GM23338 (cell line): ENCODE measurements around the gene PDX1. TPM values are rescaled to one million over a fixed set of nuclear protein-coding genes. Genes with fewer than 3 reads are reported as not detected.

ENCODE experiments used
- ATAC-seq: fragments of 200-7000 bp; cut with Tn5 transposase; 3 replicates; pipeline ENCODE4 v1.9.1; 2020
- DNase-seq: peaks from one replicate; pipeline ENCODE4 v3.0.0-alpha.2; 2015; ENCODE audit warnings: low spot score
- H2AFZ ChIP-seq: fragments of 200-600 bp; sonication (generic); 2 replicates; pipeline ENCODE4 v1.8.0; 2016; ENCODE audit warnings: antibody characterized with exemption, mild to moderate bottlenecking, moderate library complexity
- H3F3A ChIP-seq: fragments of 200-600 bp; sonication (generic); replicated peaks from 2 replicates; pipeline ENCODE4 v1.8.0; 2017; ENCODE audit warnings: antibody characterized with exemption, mixed run types, low read depth
- H3K27ac ChIP-seq: fragments of 200-600 bp; sonication (generic); 2 replicates; pipeline ENCODE4 v1.6.1; 2016; ENCODE audit warnings: low read depth
- H3K27me3 ChIP-seq: fragments of 200-600 bp; sonication (generic); 2 replicates; pipeline ENCODE4 v1.8.0; 2016; ENCODE audit warnings: mild to moderate bottlenecking, mixed run types, moderate library complexity; ENCODE audit not compliant: insufficient read depth
- H3K36me3 ChIP-seq: fragments of 200-600 bp; sonication (generic); 2 replicates; pipeline ENCODE4 v1.8.0; 2016; ENCODE audit warnings: mild to moderate bottlenecking; ENCODE audit not compliant: insufficient read depth
- H3K4me1 ChIP-seq: fragments of 200-600 bp; sonication (generic); 2 replicates; pipeline ENCODE4 v1.8.0; 2016; ENCODE audit warnings: mild to moderate bottlenecking, moderate library complexity; ENCODE audit not compliant: insufficient read depth
- H3K4me2 ChIP-seq: fragments of 200-600 bp; sonication (generic); 2 replicates; pipeline ENCODE4 v1.7.1; 2017; ENCODE audit warnings: mixed run types
- H3K4me3 ChIP-seq: fragments of 200-600 bp; sonication (generic); 2 replicates; pipeline ENCODE4 v1.6.1; 2016; ENCODE audit warnings: mixed run types
- H3K79me2 ChIP-seq: fragments of 200-600 bp; sonication (generic); replicated peaks from 2 replicates; pipeline ENCODE4 v1.8.0; 2017; ENCODE audit warnings: mild to moderate bottlenecking; ENCODE audit not compliant: insufficient read depth
- H3K9me2 ChIP-seq: fragments of 200-600 bp; sonication (generic); 2 replicates; pipeline ENCODE4 v1.8.0; 2017; ENCODE audit not compliant: insufficient read depth
- H4K20me1 ChIP-seq: fragments of 200-600 bp; sonication (generic); replicated peaks from 2 replicates; pipeline ENCODE4 v1.8.0; 2017; ENCODE audit warnings: mild to moderate bottlenecking; ENCODE audit not compliant: insufficient read depth
- H3K27ac Mint-ChIP-seq: 2 replicates; pipeline ENCODE4 v1.8.0; 2020; ENCODE audit warnings: inconsistent platforms, mild to moderate bottlenecking, moderate library complexity, mixed read lengths
- H3K27me3 Mint-ChIP-seq: 3 replicates; pipeline ENCODE4 v1.8.0; 2022; ENCODE audit warnings: low read depth, mild to moderate bottlenecking, moderate library complexity, mixed read lengths, inconsistent platforms; ENCODE audit not compliant: insufficient read depth, poor library complexity
- H3K36me3 Mint-ChIP-seq: 3 replicates; pipeline ENCODE4 v1.8.0; 2021; ENCODE audit warnings: low read depth, mild to moderate bottlenecking, inconsistent platforms, moderate library complexity, mixed read lengths
- H3K4me1 Mint-ChIP-seq: 3 replicates; pipeline ENCODE4 v1.8.0; 2020; ENCODE audit warnings: mild to moderate bottlenecking, inconsistent platforms, mixed read lengths
- H3K4me3 Mint-ChIP-seq: 3 replicates; pipeline ENCODE4 v1.8.0; 2021; ENCODE audit warnings: moderate library complexity, mild to moderate bottlenecking, inconsistent platforms, mixed read lengths
- H3K9me3 Mint-ChIP-seq: 3 replicates; pipeline ENCODE4 v1.8.0; 2020; ENCODE audit warnings: moderate library complexity, mild to moderate bottlenecking, inconsistent platforms, mixed read lengths
- EZH2 ChIP-seq: fragments of 200-600 bp; sonication (generic); IDR thresholded peaks from one replicate; pipeline ENCODE4 v1.8.0; 2017; ENCODE audit warnings: antibody characterized with exemption, mild to moderate bottlenecking, low read depth; ENCODE audit not compliant: unreplicated experiment
- EZH2phosphoT487 ChIP-seq: fragments of 200-600 bp; sonication (generic); IDR thresholded peaks from one replicate; pipeline ENCODE4 v1.8.1; 2018; ENCODE audit warnings: antibody characterized with exemption; ENCODE audit not compliant: unreplicated experiment
- JUNB ChIP-seq: IDR thresholded peaks from one replicate; pipeline ENCODE4 v1.6.1; 2016; ENCODE audit warnings: antibody characterized with exemption; ENCODE audit not compliant: unreplicated experiment
- NANOG ChIP-seq: IDR thresholded peaks from 2 replicates; pipeline ENCODE4 v1.6.1; 2016; ENCODE audit warnings: antibody characterized with exemption, borderline replicate concordance
- POLR2AphosphoS5 ChIP-seq: IDR thresholded peaks from 2 replicates; pipeline ENCODE4 v1.6.1; 2016; ENCODE audit warnings: antibody characterized with exemption, low read depth
- STAT1 ChIP-seq: IDR thresholded peaks from one replicate; pipeline ENCODE4 v1.6.1; 2016; ENCODE audit warnings: antibody characterized with exemption; ENCODE audit not compliant: unreplicated experiment
- ZNF114 ChIP-seq: fragments of 250-450 bp; sonication (Bioruptor Pico); IDR thresholded peaks from 2 replicates; pipeline ENCODE4 v1.5.0; 2020; ENCODE audit warnings: mild to moderate bottlenecking, moderate library complexity
- polyA plus RNA-seq: library from polyadenylated mRNA; unstranded; fragments of >200 nt; fragmentation: Nextera tagmentation; extraction: Ambion mirVana; gene quantifications from 2 replicates; pipeline ENCODE4 v1.2.1, GENCODE V29; 2016
- total RNA-seq: library from RNA; depleted of rRNA; stranded (reverse); fragments of >200 nt; shearing (Covaris generic); gene quantifications from 2 replicates; pipeline ENCODE4 v1.2.3, GENCODE V29; 2014
- TF ChIP-seq, protein P1 (sequence below): fragments of 250-450 bp; sonication (Bioruptor Pico); IDR thresholded peaks from 2 replicates; pipeline ENCODE4 v1.5.0; 2020; ENCODE audit warnings: mild to moderate bottlenecking, moderate library complexity

The PDX1 gene
- total and polyA plus RNA-seq, 2 experiments from 2014 or later = not detected

DNA sequence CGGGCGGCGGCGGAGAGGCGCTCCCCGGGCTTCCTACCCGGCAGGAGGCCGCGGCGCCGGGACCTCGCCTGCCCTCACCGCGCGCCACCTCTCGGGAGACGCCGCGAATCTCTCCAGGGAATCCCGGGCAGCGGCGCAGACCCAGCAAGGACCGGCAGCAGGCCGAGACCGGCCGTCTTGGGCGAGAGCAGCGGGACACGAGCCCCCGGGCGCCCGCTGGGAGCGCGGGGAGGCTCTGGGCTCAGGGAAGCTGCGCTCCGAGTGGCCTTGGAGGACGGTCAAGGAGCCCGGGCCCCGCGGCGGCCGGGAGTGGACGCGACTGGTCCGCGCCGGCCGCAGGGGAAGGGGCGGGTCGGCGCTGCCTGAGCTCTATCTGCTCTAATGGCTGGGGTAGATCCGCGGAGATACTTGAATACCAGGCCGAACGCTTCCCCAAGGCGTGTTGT lies 34.6 kb downstream of the PDX1 start:
- peaks cover 85% of the 10 kb centered on the region for H3K27me3 Mint-ChIP-seq

DNA sequence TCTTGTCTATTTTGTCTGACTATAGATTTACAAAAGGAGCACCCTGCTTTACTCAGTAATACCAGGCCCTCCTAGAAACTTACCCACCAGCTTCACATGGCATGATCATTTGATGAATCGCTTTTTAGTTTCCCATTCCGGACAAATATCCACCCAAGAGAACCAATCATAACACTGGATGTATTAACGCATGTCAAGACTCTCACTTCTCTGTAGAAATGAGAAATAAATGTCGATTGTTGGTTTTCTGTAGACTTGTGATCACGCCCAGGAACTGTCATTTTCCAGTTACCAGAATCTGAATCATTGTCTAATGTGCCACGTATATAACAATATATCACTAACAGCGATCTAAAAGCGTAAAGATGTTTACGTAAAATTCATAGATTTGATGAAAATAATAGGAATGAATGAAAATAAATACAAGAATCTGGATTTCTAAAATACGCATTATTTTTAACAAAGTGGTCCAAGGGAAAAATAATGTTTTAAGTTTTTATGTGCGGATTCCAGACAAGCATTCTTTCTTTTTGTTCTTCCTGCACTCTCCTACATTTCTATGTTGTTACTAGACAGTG lies 35.3 kb downstream of the PDX1 start:
- TF ChIP-seq EZH2 (peak; percentile 90), ZNF114 (CRISPR knock-in tag) (no peak), STAT1 (no peak), EZH2phosphoT487 (peak; percentile 17)
- Mint-ChIP-seq H3K36me3 (no peaks in the 10 kb centered on the region), H3K27me3 (peaks cover 91% of the 10 kb centered on the region), H3K9me3 (no peaks in the 10 kb centered on the region; the same call in 2 of the 3 replicates), H3K27ac (no peak overlapping the region), H3K4me1 (peaks cover 9% of the 10 kb centered on the region), H3K4me3 (no peak overlapping the region)
- no peak overlapping the region for H2AFZ ChIP-seq
- peak overlapping the region; percentile 88; the same call in 1 of the 2 replicates for H3K4me2 ChIP-seq
- DNase-seq (no peak), ATAC-seq (no peak)
- H3K36me3 ChIP-seq = no peaks in the 10 kb centered on the region
- peaks cover 11% of the 10 kb centered on the region for H3K4me1 ChIP-seq
- H3K27ac ChIP-seq = no peak overlapping the region
- H3K4me3 ChIP-seq = no peak overlapping the region
- peaks cover 100% of the 10 kb centered on the region for H3K27me3 ChIP-seq
- peaks cover 32% of the 10 kb centered on the region for H4K20me1 ChIP-seq
- no peaks in the 10 kb centered on the region for H3K79me2 ChIP-seq
- H3K9me2 ChIP-seq = 0 out of 2 replicates have a peak, but pooled peaks cover under 1% of the 10 kb centered on the region
- H3F3A ChIP-seq = peaks cover 15% of the 10 kb centered on the region

More for the DNA sequence above, 34.6 kb downstream of the PDX1 start:
- peak overlapping the region; percentile 87 for H2AFZ ChIP-seq
- no peak overlapping the region for H3K27ac Mint-ChIP-seq
- H3F3A ChIP-seq = peaks cover 12% of the 10 kb centered on the region
- peaks cover 32% of the 10 kb centered on the region for H4K20me1 ChIP-seq
- H3K27me3 ChIP-seq = peaks cover 99% of the 10 kb centered on the region
- H3K4me3 Mint-ChIP-seq = peak overlapping the region; percentile 72
- no peak overlapping the region for H3K27ac ChIP-seq
- no peaks in the 10 kb centered on the region for H3K36me3 Mint-ChIP-seq
- H3K4me1 Mint-ChIP-seq = peaks cover 7% of the 10 kb centered on the region; the same call in 2 of the 3 replicates
- peaks cover 7% of the 10 kb centered on the region for H3K4me1 ChIP-seq
- peak overlapping the region; percentile 65 for H3K4me3 ChIP-seq
- no peaks in the 10 kb centered on the region for H3K79me2 ChIP-seq
- DNase-seq (peak; percentile 75), ATAC-seq (peak; percentile 57)
- peak; percentile 39 for TF ChIP-seq EZH2phosphoT487
- TF ChIP-seq JUNB = no peak
- peak; percentile 52 for TF ChIP-seq EZH2
- H3K9me3 Mint-ChIP-seq = no peaks in the 10 kb centered on the region; the same call in 2 of the 3 replicates
- peak overlapping the region; percentile 88 for H3K4me2 ChIP-seq
- H3K36me3 ChIP-seq = no peaks in the 10 kb centered on the region
- 0 out of 2 replicates have a peak, but pooled peaks cover 2% of the 10 kb centered on the region for H3K9me2 ChIP-seq

DNA sequence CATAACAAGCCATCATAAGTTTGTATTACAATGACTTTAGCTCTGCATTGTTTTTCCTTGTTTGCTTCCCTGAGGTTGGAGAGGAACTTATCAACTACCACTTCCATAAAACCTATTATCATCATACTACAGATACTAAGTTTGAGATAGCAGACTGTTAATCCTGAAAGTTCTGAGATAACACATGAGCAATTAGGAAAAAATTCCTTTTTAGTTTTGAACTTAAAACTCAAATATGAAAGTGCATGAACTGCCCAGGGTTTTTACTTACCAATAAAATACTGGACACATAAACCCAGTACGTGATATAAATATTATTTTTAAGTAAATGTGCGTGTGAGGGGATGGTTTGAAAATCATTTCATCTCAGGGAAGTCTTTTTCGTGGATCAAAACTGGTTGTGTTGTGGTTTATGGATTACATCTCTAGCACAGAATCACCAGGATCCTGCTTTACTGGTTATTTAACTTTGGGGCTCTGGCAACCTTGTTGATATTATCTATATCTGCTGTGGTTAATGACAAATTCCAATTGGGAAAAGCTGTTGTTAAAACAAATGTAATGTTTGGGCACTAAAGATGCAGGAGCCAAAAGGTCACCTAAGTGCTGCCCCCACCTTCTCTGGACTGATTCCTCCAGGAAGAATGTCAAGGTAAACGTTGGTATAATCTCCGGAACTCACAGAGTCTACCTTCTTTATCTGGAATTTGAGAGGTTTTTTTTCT lies 36.9 kb downstream of the PDX1 start:
- no peak overlapping the region for H3K4me2 ChIP-seq
- peaks cover 32% of the 10 kb centered on the region for H4K20me1 ChIP-seq
- H2AFZ ChIP-seq = no peak overlapping the region
- peaks cover 22% of the 10 kb centered on the region for H3F3A ChIP-seq
- H3K36me3 ChIP-seq = no peaks in the 10 kb centered on the region
- no peak overlapping the region for H3K4me3 ChIP-seq
- no peaks in the 10 kb centered on the region for H3K79me2 ChIP-seq
- H3K27ac ChIP-seq = no peak overlapping the region
- peaks cover 100% of the 10 kb centered on the region for H3K27me3 ChIP-seq
- Mint-ChIP-seq H3K4me3 (no peak overlapping the region), H3K27ac (no peak overlapping the region), H3K9me3 (no peaks in the 10 kb centered on the region), H3K36me3 (no peaks in the 10 kb centered on the region), H3K27me3 (peaks cover 95% of the 10 kb centered on the region), H3K4me1 (peaks cover 15% of the 10 kb centered on the region)
- no peaks in the 10 kb centered on the region for H3K9me2 ChIP-seq
- DNase-seq (no peak), ATAC-seq (no peak)
- peaks cover 21% of the 10 kb centered on the region for H3K4me1 ChIP-seq
- TF ChIP-seq STAT1 (no peak), NANOG (no peak), POLR2AphosphoS5 (no peak)
- TF ChIP-seq, protein P1, sequence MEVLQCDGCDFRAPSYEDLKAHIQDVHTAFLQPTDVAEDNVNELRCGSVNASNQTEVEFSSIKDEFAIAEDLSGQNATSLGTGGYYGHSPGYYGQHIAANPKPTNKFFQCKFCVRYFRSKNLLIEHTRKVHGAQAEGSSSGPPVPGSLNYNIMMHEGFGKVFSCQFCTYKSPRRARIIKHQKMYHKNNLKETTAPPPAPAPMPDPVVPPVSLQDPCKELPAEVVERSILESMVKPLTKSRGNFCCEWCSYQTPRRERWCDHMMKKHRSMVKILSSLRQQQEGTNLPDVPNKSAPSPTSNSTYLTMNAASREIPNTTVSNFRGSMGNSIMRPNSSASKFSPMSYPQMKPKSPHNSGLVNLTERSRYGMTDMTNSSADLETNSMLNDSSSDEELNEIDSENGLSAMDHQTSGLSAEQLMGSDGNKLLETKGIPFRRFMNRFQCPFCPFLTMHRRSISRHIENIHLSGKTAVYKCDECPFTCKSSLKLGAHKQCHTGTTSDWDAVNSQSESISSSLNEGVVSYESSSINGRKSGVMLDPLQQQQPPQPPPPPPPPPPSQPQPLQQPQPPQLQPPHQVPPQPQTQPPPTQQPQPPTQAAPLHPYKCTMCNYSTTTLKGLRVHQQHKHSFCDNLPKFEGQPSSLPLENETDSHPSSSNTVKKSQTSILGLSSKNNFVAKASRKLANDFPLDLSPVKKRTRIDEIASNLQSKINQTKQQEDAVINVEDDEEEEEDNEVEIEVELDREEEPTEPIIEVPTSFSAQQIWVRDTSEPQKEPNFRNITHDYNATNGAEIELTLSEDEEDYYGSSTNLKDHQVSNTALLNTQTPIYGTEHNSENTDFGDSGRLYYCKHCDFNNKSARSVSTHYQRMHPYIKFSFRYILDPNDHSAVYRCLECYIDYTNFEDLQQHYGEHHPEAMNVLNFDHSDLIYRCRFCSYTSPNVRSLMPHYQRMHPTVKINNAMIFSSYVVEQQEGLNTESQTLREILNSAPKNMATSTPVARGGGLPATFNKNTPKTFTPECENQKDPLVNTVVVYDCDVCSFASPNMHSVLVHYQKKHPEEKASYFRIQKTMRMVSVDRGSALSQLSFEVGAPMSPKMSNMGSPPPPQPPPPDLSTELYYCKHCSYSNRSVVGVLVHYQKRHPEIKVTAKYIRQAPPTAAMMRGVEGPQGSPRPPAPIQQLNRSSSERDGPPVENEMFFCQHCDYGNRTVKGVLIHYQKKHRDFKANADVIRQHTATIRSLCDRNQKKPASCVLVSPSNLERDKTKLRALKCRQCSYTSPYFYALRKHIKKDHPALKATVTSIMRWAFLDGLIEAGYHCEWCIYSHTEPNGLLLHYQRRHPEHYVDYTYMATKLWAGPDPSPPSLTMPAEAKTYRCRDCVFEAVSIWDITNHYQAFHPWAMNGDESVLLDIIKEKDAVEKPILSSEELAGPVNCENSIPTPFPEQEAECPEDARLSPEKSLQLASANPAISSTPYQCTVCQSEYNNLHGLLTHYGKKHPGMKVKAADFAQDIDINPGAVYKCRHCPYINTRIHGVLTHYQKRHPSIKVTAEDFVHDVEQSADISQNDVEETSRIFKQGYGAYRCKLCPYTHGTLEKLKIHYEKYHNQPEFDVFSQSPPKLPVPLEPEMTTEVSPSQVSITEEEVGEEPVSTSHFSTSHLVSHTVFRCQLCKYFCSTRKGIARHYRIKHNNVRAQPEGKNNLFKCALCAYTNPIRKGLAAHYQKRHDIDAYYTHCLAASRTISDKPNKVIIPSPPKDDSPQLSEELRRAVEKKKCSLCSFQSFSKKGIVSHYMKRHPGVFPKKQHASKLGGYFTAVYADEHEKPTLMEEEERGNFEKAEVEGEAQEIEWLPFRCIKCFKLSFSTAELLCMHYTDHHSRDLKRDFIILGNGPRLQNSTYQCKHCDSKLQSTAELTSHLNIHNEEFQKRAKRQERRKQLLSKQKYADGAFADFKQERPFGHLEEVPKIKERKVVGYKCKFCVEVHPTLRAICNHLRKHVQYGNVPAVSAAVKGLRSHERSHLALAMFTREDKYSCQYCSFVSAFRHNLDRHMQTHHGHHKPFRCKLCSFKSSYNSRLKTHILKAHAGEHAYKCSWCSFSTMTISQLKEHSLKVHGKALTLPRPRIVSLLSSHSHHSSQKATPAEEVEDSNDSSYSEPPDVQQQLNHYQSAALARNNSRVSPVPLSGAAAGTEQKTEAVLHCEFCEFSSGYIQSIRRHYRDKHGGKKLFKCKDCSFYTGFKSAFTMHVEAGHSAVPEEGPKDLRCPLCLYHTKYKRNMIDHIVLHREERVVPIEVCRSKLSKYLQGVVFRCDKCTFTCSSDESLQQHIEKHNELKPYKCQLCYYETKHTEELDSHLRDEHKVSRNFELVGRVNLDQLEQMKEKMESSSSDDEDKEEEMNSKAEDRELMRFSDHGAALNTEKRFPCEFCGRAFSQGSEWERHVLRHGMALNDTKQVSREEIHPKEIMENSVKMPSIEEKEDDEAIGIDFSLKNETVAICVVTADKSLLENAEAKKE (CRISPR knock-in tag) = no peak
